ENCODE data around the gene RAB41.
"Not testable (repeated sequence)": the region's sequence is repeated elsewhere in the genome, so short reads cannot be mapped to it uniquely, and the experiment has no call there.

The RAB41 gene

DNA sequence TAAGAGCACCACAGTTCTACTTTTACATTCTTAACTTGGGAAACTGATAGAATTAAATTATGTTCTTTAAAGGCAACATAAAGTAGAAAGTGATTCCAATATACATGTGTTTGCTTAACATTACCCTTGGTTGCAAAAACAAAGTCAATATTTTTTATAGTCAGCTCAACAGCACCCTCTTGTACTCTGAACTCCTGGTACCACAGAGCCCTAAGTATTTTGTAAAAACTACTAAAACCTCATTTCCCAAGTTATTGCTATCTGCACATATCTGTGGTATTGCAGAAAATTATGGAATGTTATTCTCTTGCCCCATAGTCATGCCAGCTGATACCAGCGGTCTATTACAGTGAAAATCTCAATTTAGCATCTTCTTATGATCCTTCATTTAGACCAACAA is 10.8 kb downstream of the RAB41 start:
- DNase-seq = no peak

DNA sequence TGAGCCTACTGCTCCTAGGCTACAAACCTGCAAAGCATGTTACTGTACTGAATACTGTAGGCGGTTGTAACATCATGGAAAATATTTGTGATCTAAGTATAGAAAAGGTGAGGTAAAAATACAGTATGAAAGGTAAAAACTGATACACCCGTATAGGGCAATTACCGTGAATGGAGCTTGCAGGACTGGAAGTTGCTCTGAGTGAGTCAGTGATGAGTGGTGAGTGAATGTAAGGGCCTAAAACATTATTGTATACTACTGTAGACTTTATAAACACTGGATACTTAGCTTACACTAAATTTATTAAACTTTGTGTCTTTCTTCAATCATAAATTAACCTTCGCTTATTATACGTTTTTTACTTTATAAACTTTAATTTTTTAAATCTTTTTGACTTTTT is 11.6 kb downstream of the RAB41 start:
- DNase-seq = no peak

DNA sequence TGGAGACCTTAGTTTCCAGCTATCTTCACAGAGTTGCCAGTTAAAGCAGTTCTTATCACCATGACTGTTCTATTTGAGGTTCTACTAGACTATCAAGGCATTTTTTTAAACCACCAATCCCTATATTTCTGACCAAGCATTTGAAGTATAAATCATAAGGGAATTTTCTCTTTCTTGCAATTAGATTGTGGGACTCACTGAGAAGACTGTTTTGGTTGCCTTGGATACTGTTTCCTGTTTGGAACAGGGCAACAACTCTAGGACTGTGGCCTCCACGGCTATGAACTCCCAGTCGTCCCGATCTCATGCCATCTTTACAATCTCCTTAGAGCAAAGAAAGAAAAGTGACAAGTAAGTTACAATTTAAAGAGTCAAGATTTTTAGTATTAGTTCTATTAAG is 19.7 kb downstream of the RAB41 start:
- no peak for DNase-seq

DNA sequence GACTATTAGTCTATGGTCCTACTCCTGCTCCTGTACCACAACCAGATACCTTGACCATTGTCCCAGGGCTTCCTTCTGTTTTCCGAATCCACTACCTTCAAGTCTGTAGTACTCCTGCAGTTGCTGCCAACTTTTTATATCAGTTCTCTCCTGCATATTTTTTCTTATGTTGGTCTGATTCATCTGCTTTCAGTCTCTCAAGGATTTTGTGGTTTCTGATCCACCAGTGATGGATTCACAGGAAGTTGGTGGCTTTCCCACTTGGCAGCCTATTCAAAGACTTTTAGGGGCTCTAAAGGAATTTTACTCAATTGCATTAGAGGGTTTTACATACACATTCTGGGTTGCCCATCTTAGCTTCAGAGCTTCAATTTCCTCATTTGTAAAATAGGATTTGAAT is 31.5 kb downstream of the RAB41 start:
- no peak for DNase-seq

DNA sequence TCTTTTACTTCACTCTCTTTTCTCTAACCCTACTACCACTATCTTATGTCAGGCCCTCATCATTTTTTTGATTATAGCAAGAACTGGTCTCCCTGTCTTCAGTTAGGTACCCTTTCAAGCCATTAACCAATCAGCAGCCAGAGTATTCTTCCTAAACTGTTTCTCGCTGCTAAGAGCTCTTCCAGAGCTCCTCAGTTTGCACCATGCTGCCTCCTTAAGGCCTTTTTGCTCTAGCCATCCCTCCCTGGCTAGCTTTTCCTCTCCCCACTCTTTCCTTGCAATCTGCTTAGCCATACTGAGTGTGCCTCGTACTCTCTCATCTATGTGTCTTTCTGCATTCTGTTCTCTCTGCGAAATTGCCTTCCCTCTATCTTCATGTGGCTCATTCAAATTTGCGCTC is 40.8 kb downstream of the RAB41 start:
- DNase-seq = no peak

DNA sequence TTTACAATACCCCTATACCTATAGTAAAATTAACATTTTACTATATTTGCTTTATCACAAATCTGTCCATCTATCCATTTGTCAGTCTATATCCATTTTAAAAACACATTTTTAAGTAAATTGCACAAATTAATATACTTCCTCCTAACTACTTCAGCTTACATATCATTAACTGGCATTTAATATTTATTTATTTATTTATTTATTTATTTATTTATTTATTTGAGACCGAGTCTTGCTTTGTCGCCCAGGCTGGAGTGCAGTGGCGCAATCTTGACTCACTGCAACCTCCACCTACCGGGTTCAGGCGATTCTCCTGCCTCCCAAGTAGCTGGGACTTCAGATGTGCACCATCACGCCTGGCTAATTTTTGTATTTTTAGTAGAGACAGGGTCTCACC is 41.7 kb downstream of the RAB41 start:
- DNase-seq = not testable (repeated sequence)

DNA sequence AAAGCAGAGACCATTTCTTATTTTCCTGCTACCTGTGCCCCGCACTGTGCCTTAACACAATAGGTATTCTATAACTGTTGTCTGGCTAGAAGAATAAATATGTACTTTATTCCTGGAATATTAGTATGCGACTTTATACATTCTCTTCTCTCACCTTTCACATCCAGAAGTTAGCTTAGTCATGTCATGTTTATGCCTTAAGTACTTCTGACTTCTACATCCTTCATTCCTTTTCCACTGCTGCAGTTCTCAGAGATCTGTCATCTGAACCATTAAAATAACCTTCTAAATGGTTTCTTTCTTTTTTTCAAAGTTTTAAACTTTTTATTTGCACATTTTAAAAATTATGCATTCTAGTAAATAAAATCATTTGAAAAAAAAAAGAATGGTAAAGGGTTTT is 42.4 kb downstream of the RAB41 start:
- no peak for DNase-seq

DNA sequence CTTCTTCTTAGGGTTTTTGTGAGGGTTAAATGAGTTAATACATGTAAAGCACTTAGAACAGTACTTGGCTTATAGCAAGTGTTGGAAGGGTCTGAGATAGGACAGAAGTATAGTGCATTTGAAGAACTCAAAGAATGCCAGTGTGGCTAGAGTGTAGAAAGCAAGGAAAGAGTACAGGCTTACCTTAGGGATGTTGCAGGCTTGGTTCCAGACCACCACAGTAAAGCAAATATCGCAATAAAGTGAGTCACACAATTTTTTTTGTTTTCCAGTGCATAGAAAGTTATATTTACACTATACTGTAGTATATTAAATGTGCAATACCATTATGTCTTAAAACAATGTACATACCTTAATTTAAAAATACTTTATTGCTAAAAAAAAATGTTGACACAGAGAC is 49.2 kb downstream of the RAB41 start:
- DNase-seq = no peak

DNA sequence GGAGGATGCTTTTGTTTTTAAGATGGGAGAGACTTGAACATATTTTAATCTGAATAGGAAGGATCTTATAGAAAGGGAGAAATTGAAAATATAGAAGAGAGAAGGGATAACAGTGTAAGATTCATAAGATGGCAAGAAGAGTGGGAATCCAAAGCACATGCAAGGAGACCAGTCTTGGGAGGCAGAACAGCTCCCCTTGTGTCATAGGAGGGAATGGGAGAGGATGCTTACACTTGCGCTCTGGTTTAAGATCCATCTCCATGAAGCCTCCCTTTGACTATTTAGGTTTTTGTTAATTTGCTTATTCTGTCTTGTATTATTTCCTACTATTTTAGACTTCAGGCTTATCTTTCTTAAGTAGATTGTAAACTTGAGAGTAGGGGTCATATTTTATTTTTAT is 50.6 kb downstream of the RAB41 start:
- DNase-seq = no peak
